ENCODE data around the gene ACSS3. TPM values are rescaled to one million over a fixed set of nuclear protein-coding genes. Genes with fewer than 3 reads are reported as not detected.
"Not testable (repeated sequence)": the region's sequence is repeated elsewhere in the genome, so short reads cannot be mapped to it uniquely, and the experiment has no call there.

The ACSS3 gene
- total and polyA plus RNA-seq, 5 donors from 2014 or later, result not detected

DNA sequence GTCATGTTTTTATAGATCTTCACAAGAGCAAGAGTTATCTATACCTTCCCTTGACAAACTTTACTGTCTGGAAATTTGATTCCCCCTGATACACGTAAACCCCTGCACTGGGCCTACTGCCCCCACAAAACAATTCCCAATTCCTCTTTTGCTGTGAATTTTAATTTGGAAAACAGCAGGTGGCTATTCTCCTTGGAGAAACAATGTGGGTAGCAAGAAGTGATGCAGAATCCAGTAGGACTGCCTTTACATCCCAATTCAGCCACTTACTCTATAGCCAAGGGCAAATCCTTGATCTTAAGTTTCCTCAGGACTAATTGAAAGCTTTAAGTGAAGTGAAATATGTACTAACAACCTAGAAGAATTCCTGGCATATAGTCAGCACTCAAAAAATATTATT lies 129.3 kb downstream of the ACSS3 start:
- Mint-ChIP-seq H3K9me3 (peaks cover 0 to 11% (median 3%) of the 10 kb centered on the region in 7 donors), H3K27ac (no peak overlapping the region), H3K4me1 (no peaks in the 10 kb centered on the region), H3K27me3 (no peaks in the 10 kb centered on the region), H3K36me3 (no peaks in the 10 kb centered on the region), H3K4me3 (no peak overlapping the region)
- Histone ChIP-seq H3K9me3 (ENCODE audit: control insufficient read depth in 2 of 2, low read length in 2 of 2) (no peaks in the 10 kb centered on the region), H3K36me3 (ENCODE audit: control insufficient read depth, insufficient read depth, low read length) (no peaks in the 10 kb centered on the region), H3K4me3 (ENCODE audit: low read depth, low read length) (no peak overlapping the region), H3K4me1 (ENCODE audit: control insufficient read depth, insufficient read depth, low read length, poor library complexity, severe bottlenecking) (no peaks in the 10 kb centered on the region), H3K27ac (ENCODE audit: insufficient read depth, low read length, poor library complexity, severe bottlenecking) (no peak overlapping the region), H3K27me3 (ENCODE audit: control insufficient read depth, insufficient read depth, low read length) (no peaks in the 10 kb centered on the region)
- no peak for ATAC-seq (ENCODE audit: low read depth in 2 of 2)
- DNase-seq, result no peak

DNA sequence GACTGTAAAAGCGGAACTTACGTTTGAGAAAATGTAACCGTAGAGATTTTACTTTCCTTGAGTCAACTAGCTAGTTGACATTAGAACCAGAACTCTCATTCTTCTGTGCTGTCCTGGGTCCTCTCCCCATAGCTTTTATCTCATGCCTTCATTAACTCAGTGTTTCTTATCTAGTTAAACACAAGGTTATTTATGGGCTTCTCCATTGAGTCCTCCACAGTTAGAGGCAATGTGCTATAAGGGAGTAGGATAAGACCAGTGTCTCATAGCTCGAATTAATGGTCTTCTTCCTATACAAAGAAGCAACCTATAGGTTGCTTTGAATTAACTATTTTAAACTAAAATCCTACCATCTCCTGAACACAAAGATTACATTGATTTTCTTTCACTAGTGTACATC lies 129.8 kb downstream of the ACSS3 start:
- Histone ChIP-seq H3K4me1 (ENCODE audit: control insufficient read depth, insufficient read depth, low read length, poor library complexity, severe bottlenecking) (no peaks in the 10 kb centered on the region), H3K4me3 (ENCODE audit: low read depth, low read length) (no peak overlapping the region), H3K36me3 (ENCODE audit: control insufficient read depth, insufficient read depth, low read length) (no peaks in the 10 kb centered on the region), H3K27me3 (ENCODE audit: control insufficient read depth, insufficient read depth, low read length) (no peaks in the 10 kb centered on the region), H3K9me3 (ENCODE audit: control insufficient read depth in 2 of 2, low read length in 2 of 2) (no peaks in the 10 kb centered on the region), H3K27ac (ENCODE audit: insufficient read depth, low read length, poor library complexity, severe bottlenecking) (no peak overlapping the region)
- Mint-ChIP-seq H3K27me3 (no peaks in the 10 kb centered on the region), H3K27ac (no peak overlapping the region), H3K9me3 (peaks cover 0 to 11% (median 3%) of the 10 kb centered on the region in 7 donors), H3K4me3 (no peak overlapping the region), H3K36me3 (no peaks in the 10 kb centered on the region), H3K4me1 (no peaks in the 10 kb centered on the region)
- ATAC-seq (ENCODE audit: low read depth in 2 of 2), result no peak
- DNase-seq, result no peak

DNA sequence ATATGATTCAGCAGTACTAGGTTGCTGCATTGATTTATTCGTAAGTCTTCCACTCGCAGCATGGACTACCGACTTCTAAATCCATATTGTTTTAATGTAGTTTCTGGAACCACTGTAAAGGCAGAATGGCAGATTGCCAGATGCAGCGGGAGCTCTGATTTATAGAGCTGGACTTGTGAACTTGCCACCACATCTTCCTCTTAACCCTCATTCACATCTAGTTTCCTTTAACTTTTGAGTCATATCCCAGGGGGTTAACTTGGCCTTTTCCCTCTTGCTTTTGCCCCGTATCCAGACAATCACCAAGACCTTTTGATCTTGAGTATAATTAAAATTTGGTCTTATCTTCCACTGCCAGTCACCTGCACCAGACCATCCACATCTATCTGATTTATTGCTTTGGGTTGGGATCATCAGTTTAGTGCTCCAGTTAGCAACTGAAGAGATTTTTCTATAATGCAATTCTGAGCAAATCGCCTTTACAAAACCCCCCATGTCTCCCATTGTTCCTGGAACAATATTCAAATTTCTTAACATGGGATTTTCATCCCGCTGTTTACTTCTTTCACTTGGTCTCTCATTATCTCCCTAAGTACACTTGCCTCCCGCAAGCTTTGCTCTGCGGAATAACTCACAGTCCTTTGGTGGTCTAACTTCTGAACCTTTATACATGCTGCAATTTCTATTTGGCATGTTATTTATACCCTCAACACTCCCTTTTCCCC lies 130.5 kb downstream of the ACSS3 start:
- no peak overlapping the region for H3K4me3 Mint-ChIP-seq
- no peaks in the 10 kb centered on the region for H3K36me3 ChIP-seq (ENCODE audit: control insufficient read depth, insufficient read depth, low read length)
- peaks cover 0 to 11% (median 2%) of the 10 kb centered on the region in 7 donors for H3K9me3 Mint-ChIP-seq
- H3K27ac ChIP-seq (ENCODE audit: insufficient read depth, low read length, poor library complexity, severe bottlenecking), result no peak overlapping the region
- no peaks in the 10 kb centered on the region for H3K36me3 Mint-ChIP-seq
- H3K4me3 ChIP-seq (ENCODE audit: low read depth, low read length), result no peak overlapping the region
- no peak for DNase-seq
- H3K27me3 ChIP-seq (ENCODE audit: control insufficient read depth, insufficient read depth, low read length), result no peaks in the 10 kb centered on the region
- H3K4me1 ChIP-seq (ENCODE audit: control insufficient read depth, insufficient read depth, low read length, poor library complexity, severe bottlenecking), result no peaks in the 10 kb centered on the region
- no peaks in the 10 kb centered on the region for H3K9me3 ChIP-seq (ENCODE audit: control insufficient read depth in 2 of 2, low read length in 2 of 2)
- no peaks in the 10 kb centered on the region for H3K4me1 Mint-ChIP-seq
- H3K27me3 Mint-ChIP-seq, result no peaks in the 10 kb centered on the region
- no peak for ATAC-seq (ENCODE audit: low read depth in 2 of 2)
- no peak overlapping the region for H3K27ac Mint-ChIP-seq

DNA sequence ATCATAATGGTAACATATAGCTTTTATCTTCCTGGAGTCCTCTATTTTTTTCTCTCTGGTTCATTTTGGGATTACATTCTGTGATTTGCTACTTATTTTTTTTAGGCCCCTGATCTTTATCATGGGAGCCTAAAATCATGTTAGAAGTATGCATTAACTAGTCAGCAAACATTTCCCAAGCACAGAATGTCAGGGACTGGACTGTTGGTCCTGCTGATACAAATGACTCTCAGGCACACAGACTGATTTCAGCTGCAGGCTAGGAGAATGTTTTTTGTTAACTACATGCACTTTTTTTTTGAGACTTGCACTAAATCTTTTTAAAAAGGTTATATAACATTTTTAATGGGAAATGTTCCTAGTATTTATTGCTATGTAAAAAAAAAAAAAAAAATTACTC lies 131.1 kb downstream of the ACSS3 start:
- H3K4me3 Mint-ChIP-seq, result no peak overlapping the region
- no peak for ATAC-seq (ENCODE audit: low read depth in 2 of 2)

DNA sequence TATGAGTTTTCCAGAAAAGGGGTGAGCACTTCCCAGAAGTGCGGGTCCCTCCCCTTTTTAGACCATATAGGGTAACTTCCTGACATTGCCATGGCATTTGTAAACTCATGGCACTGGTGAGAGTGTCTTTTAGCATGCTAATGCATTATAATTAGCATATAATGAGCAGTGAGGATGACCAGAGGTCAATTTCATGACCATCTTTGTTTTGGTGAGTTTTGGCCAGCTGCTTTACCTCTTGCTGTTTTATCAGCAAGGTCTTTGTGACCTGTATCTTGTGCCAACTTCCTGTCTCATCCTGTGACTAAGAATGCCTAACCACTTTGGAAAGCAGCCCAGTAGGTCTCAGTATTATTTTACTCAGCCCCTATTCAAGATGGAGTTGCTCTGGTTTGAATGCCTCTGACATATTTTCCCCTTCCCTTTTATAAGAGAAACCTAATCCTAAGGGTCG lies 131.9 kb downstream of the ACSS3 start:
- not testable (repeated sequence) for H3K36me3 Mint-ChIP-seq, H3K27ac Mint-ChIP-seq

More for the DNA sequence above, 131.1 kb downstream of the ACSS3 start:
- Mint-ChIP-seq H3K27me3 (no peaks in the 10 kb centered on the region), H3K27ac (no peak overlapping the region), H3K9me3 (peaks cover 0 to 11% (median 2%) of the 10 kb centered on the region in 7 donors), H3K4me1 (no peaks in the 10 kb centered on the region), H3K36me3 (no peaks in the 10 kb centered on the region)
- DNase-seq, result no peak
- Histone ChIP-seq H3K36me3 (ENCODE audit: control insufficient read depth, insufficient read depth, low read length) (no peaks in the 10 kb centered on the region), H3K4me1 (ENCODE audit: control insufficient read depth, insufficient read depth, low read length, poor library complexity, severe bottlenecking) (no peaks in the 10 kb centered on the region), H3K4me3 (ENCODE audit: low read depth, low read length) (no peak overlapping the region), H3K9me3 (ENCODE audit: control insufficient read depth in 2 of 2, low read length in 2 of 2) (no peaks in the 10 kb centered on the region), H3K27me3 (ENCODE audit: control insufficient read depth, insufficient read depth, low read length) (no peaks in the 10 kb centered on the region), H3K27ac (ENCODE audit: insufficient read depth, low read length, poor library complexity, severe bottlenecking) (no peak overlapping the region)

DNA sequence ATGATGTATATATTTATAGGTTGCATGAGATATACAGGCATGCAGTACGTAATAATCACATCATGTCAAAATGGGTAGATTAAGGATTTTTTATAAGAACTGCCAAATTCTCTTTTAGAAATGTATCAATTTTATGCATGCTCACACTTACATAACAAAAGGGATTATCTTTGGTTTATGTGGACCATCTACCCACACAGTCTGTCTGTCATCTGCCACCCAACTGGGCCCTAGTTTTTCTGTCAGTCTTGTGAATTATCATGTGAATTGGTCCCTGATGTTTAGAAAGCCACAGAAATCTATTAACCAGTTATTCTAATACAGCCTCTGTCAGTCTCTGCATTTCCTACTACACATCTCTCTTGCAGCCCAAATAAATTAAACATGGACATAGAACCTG lies 133.4 kb downstream of the ACSS3 start:
- Histone ChIP-seq H3K9me3 (ENCODE audit: control insufficient read depth in 2 of 2, low read length in 2 of 2) (no peaks in the 10 kb centered on the region), H3K36me3 (ENCODE audit: control insufficient read depth, insufficient read depth, low read length) (no peaks in the 10 kb centered on the region), H3K4me1 (ENCODE audit: control insufficient read depth, insufficient read depth, low read length, poor library complexity, severe bottlenecking) (no peaks in the 10 kb centered on the region), H3K4me3 (ENCODE audit: low read depth, low read length) (no peak overlapping the region), H3K27me3 (ENCODE audit: control insufficient read depth, insufficient read depth, low read length) (no peaks in the 10 kb centered on the region), H3K27ac (ENCODE audit: insufficient read depth, low read length, poor library complexity, severe bottlenecking) (no peak overlapping the region)
- no peaks in the 10 kb centered on the region for H3K4me1 Mint-ChIP-seq
- peaks cover 0 to 7% (median 1%) of the 10 kb centered on the region in 7 donors for H3K9me3 Mint-ChIP-seq
- H3K27me3 Mint-ChIP-seq, result no peaks in the 10 kb centered on the region
- ATAC-seq (ENCODE audit: low read depth in 2 of 2) (no peak), DNase-seq (no peak)
- H3K27ac Mint-ChIP-seq, result no peak overlapping the region
- H3K4me3 Mint-ChIP-seq, result no peak overlapping the region
- H3K36me3 Mint-ChIP-seq, result no peaks in the 10 kb centered on the region

More for the DNA sequence above, 131.9 kb downstream of the ACSS3 start:
- not testable (repeated sequence) for H3K4me1 ChIP-seq (ENCODE audit: control insufficient read depth, insufficient read depth, low read length, poor library complexity, severe bottlenecking); H3K27me3 Mint-ChIP-seq; DNase-seq; H3K27ac ChIP-seq (ENCODE audit: insufficient read depth, low read length, poor library complexity, severe bottlenecking); H3K4me3 Mint-ChIP-seq; ATAC-seq (ENCODE audit: low read depth in 2 of 2); H3K9me3 ChIP-seq (ENCODE audit: control insufficient read depth in 2 of 2, low read length in 2 of 2); H3K4me3 ChIP-seq (ENCODE audit: low read depth, low read length); H3K4me1 Mint-ChIP-seq; H3K36me3 ChIP-seq (ENCODE audit: control insufficient read depth, insufficient read depth, low read length); H3K27me3 ChIP-seq (ENCODE audit: control insufficient read depth, insufficient read depth, low read length)
- peaks cover 0 to 13% (median 2%) of the 10 kb centered on the region in 7 donors for H3K9me3 Mint-ChIP-seq

DNA sequence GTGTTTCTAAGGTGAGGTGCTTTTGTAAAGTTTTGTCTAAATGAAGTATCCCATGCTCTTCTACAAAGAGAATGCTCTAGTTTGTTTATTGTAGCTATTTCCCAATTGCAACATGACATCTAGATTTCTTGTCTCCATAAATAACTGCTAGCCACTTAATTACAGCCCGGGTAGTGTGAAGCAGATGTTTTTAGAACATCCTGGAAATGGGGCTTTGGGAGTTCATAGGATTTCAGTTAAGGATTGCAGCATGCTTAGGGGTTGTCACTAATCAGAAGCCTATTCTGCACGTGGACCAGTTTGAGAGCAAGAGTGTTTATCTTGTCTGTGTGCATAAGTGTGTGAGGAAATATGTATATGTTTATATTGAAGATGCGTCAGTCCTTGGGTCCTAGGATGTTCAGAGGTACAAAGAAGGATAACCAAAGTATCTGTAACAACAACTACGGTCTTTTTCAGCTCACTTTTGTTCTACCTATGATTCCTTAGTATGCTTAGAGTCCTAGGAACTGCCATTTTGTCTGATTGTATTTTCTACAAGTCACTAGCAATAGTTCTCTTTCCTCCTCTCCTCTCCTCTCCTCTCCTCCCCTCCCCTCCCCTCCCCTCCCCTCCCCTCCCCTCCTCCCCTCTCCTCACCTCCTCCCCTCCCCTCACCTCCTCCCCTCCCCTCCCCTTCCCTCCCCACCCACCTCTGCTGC lies 135.3 kb downstream of the ACSS3 start:
- Histone ChIP-seq H3K36me3 (ENCODE audit: control insufficient read depth, insufficient read depth, low read length) (no peaks in the 10 kb centered on the region), H3K4me3 (ENCODE audit: low read depth, low read length) (no peak overlapping the region), H3K9me3 (ENCODE audit: control insufficient read depth in 2 of 2, low read length in 2 of 2) (no peaks in the 10 kb centered on the region), H3K4me1 (ENCODE audit: control insufficient read depth, insufficient read depth, low read length, poor library complexity, severe bottlenecking) (no peaks in the 10 kb centered on the region), H3K27me3 (ENCODE audit: control insufficient read depth, insufficient read depth, low read length) (no peaks in the 10 kb centered on the region), H3K27ac (ENCODE audit: insufficient read depth, low read length, poor library complexity, severe bottlenecking) (no peak overlapping the region)
- ATAC-seq (ENCODE audit: low read depth in 2 of 2) (no peak), DNase-seq (no peak)
- Mint-ChIP-seq H3K9me3 (peaks cover 0 to 7% (median 1%) of the 10 kb centered on the region in 7 donors), H3K4me1 (no peaks in the 10 kb centered on the region), H3K27ac (no peak overlapping the region), H3K36me3 (no peaks in the 10 kb centered on the region), H3K4me3 (no peak overlapping the region), H3K27me3 (no peaks in the 10 kb centered on the region)

DNA sequence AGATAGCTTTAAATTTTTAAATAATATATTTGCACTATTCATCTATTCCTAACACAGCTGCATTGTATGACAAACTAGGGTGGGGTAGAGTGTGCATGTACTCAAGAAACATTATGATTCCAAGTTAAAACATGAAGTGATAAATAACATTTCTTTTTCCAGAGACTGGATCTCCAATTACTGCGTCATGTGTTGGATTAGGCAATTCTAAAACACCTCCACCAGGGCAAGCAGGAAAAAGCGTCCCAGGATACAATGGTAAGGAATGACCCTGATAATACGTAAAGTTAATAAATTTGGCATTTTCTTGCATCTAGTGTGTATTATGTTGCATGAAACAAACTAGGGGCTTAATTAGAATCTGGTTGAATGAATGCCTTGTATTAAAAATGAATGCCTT lies 138.9 kb downstream of the ACSS3 start:
- Mint-ChIP-seq H3K9me3 (peaks cover 0 to 7% (median under 1%) of the 10 kb centered on the region in 7 donors), H3K27me3 (no peaks in the 10 kb centered on the region), H3K27ac (no peak overlapping the region), H3K4me3 (no peak overlapping the region), H3K36me3 (no peaks in the 10 kb centered on the region), H3K4me1 (no peaks in the 10 kb centered on the region)
- Histone ChIP-seq H3K4me3 (ENCODE audit: low read depth, low read length) (no peak overlapping the region), H3K36me3 (ENCODE audit: control insufficient read depth, insufficient read depth, low read length) (no peaks in the 10 kb centered on the region), H3K4me1 (ENCODE audit: control insufficient read depth, insufficient read depth, low read length, poor library complexity, severe bottlenecking) (no peaks in the 10 kb centered on the region), H3K27me3 (ENCODE audit: control insufficient read depth, insufficient read depth, low read length) (no peaks in the 10 kb centered on the region), H3K27ac (ENCODE audit: insufficient read depth, low read length, poor library complexity, severe bottlenecking) (no peak overlapping the region), H3K9me3 (ENCODE audit: control insufficient read depth in 2 of 2, low read length in 2 of 2) (no peaks in the 10 kb centered on the region)
- DNase-seq, result no peak
- no peak for ATAC-seq (ENCODE audit: low read depth in 2 of 2)

Data from CD4-positive, CD25-positive, alpha-beta regulatory T cell (primary cell).